ENCODE data around the gene ZNF408.

The ZNF408 gene

DNA sequence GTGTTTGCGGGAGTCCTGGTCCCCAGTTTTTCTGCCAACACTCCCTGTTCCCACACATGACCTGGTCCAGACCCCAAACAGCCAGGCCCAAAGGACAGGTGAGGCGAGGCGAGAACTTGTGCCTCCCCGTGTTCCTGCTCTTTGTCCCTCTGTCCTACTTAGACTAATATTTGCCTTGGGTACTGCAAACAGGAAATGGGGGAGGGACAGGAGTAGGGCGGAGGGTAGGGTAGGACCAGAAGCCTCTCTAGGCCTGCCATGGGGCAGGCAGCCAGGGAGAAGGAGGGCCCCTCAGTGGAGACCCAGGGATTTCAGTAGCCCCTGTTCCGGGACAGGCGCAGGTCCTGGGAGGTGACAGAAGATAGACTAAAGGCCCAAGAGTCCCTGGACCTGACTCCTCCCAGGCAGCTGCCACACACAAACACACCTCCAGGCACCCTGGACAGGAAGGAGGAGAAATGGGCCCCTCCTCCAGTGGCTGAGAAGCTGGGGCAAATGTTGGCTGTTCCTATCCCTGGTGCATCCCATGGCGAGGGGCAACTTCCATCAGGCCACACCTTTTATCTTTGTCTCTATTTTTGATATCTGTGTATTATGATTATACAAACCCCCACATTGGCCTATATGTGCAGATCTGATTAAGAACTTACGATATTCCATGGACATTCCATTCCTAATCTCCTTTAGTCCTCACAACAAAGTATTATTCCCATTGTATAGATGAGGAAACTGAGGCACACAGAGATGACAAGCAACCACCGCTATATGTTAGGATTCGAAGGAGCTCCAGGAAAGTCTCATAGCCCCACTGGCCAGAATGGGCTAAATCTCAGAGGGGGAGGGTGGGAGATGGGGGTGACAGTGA, 17.6 kb downstream of the ZNF408 start:
- no peak for DNase-seq (ENCODE audit: extremely low read depth, low read depth)
- no peak overlapping the region for H3K4me3 ChIP-seq (replicated peaks; ENCODE audit: low read depth, low read length)
- TF ChIP-seq, protein P1, sequence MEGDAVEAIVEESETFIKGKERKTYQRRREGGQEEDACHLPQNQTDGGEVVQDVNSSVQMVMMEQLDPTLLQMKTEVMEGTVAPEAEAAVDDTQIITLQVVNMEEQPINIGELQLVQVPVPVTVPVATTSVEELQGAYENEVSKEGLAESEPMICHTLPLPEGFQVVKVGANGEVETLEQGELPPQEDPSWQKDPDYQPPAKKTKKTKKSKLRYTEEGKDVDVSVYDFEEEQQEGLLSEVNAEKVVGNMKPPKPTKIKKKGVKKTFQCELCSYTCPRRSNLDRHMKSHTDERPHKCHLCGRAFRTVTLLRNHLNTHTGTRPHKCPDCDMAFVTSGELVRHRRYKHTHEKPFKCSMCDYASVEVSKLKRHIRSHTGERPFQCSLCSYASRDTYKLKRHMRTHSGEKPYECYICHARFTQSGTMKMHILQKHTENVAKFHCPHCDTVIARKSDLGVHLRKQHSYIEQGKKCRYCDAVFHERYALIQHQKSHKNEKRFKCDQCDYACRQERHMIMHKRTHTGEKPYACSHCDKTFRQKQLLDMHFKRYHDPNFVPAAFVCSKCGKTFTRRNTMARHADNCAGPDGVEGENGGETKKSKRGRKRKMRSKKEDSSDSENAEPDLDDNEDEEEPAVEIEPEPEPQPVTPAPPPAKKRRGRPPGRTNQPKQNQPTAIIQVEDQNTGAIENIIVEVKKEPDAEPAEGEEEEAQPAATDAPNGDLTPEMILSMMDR (IDR thresholded peaks at IDR 0.05; ENCODE audit: low read depth, low read length, missing control alignments) = no peak

DNA sequence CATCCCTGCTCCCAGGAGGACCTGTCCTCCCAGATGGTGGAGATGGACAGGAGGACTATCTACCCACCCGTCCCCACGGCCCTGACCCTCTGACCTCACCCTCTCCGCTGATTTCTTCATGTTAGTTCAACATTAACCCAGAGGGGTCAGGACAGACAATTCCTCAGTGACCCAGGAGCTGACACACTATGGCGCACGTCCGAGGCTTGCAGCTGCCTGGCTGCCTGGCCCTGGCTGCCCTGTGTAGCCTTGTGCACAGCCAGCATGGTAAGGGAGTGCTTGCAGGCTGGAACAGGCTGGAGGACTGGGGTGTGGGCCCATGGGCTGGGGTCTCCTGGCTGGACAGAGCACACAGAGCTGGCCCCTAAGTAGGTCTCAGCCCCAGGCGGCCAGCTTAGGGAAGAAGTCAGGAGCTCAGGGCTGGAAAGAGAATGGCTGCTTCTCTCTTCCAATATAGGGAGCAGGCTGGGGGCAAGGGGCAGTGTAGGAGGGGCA, 18.3 kb downstream of the ZNF408 start, which contains the start of gene F2:
F2 (plus strand) TSS at position 166 of the 495 bp plus-strand sequence; CDS start at position 189, 23 bp downstream.
- H3K4me3 ChIP-seq (replicated peaks; ENCODE audit: low read depth, low read length) = no peak within 1 kb of the TSS
- TF ChIP-seq, protein P1 (IDR thresholded peaks at IDR 0.05; ENCODE audit: low read depth, low read length, missing control alignments) = no peak
- no peak for DNase-seq (ENCODE audit: extremely low read depth, low read depth)

DNA sequence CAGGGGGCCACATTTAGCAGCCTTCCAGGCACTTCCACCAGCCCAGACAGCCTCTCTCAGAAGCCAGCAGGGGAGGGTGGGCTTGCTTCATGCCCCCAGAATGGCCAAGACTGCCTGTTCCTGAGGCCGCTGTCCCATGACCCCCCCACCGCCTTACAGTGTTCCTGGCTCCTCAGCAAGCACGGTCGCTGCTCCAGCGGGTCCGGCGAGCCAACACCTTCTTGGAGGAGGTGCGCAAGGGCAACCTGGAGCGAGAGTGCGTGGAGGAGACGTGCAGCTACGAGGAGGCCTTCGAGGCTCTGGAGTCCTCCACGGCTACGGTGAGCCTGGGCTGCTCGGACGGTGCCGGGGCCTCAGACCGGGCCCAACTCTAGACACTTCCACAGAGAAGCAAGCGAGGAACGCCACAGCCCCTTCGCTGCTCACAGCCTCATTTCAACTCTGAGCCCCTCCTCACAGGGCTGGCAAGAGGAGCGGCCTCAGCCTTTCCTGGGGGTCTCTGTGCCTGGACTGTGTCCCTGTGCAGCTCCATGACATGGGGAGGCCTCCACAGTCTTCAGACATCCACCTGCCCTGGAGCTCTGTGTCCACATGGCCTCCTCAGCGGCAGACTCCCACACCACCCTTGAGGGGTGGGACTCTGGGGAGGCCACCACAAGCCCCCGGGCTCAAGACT, 18.9 kb downstream of the ZNF408 start:
- H3K4me3 ChIP-seq (replicated peaks; ENCODE audit: low read depth, low read length) = no peak overlapping the region
- no peak for DNase-seq (ENCODE audit: extremely low read depth, low read depth)
- TF ChIP-seq, protein P1 (IDR thresholded peaks at IDR 0.05; ENCODE audit: low read depth, low read length, missing control alignments) = no peak

DNA sequence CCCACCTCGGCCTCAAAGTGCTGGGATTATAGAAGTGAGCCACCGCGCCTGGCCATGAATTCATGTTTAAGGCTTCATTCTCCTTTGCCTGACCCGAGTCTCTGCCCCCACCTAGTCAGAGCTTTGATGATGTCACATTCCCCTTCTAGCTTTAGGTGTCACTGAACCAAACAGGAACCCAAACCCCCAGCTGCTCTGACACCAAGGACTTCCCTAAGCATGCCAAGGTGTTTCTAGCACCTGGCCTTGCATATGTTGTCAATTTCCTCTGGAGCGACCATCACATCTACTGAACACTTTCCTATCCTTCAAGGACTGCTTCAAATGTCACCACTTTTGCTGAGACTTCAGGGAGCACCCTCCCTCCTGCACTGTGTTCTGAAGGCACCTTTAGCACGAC, 20.5 kb downstream of the ZNF408 start:
- TF ChIP-seq, protein P1 (IDR thresholded peaks at IDR 0.05; ENCODE audit: low read depth, low read length, missing control alignments) = no peak
- DNase-seq (ENCODE audit: extremely low read depth, low read depth) = no peak
- no peak overlapping the region for H3K4me3 ChIP-seq (replicated peaks; ENCODE audit: low read depth, low read length)

DNA sequence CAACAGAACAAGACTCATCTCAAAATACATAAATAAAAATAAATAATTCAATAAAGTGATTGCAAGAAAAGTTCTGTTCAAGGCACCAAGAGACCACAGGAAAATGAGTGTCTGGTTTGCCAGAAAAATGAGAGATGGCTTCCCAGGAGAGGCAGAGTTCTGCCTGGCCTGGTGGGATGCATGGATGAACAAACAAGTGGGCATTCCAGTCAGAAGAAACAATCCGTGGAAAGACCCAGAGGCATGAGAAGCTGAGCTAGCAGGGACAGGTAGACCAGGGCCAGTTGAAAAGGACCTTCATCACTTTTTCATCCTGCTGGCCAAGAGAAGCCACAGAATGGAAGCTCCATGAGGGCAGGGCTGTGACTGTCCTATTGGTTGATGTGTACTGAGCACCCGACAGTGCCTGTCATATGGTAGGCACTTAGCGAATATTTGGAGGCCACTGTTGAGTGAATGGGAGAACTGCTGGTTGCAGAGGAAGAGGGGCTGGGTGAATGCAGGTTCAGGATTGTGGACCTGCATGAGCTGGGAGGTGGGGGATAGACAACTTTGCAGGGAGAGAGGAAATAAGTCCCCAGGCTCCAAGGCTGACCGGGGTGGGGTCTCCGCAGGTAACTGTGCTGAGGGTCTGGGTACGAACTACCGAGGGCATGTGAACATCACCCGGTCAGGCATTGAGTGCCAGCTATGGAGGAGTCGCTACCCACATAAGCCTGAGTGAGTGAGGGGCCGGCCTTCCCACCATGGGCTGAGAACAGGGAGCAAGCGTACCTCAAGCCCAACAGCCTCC, 21.9 kb downstream of the ZNF408 start:
- TF ChIP-seq, protein P1 (IDR thresholded peaks at IDR 0.05; ENCODE audit: low read depth, low read length, missing control alignments) = no peak
- DNase-seq (ENCODE audit: extremely low read depth, low read depth) = no peak
- H3K4me3 ChIP-seq (replicated peaks; ENCODE audit: low read depth, low read length) = no peak overlapping the region

DNA sequence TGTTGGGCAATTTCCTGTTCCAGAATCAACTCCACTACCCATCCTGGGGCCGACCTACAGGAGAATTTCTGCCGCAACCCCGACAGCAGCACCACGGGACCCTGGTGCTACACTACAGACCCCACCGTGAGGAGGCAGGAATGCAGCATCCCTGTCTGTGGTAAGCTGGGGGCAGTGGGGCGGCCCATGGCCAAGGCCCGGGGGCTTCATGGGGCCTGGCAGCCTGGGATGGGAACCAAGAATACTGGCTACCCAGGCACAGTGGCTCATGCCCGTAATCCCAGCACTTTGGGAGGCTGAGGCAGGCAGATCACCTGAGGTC, 22.5 kb downstream of the ZNF408 start:
- no peak overlapping the region for H3K4me3 ChIP-seq (replicated peaks; ENCODE audit: low read depth, low read length)
- DNase-seq (ENCODE audit: extremely low read depth, low read depth) = no peak
- TF ChIP-seq, protein P1 (IDR thresholded peaks at IDR 0.05; ENCODE audit: low read depth, low read length, missing control alignments) = no peak

Measured in HFF-Myc (cell line).